Eye (tissue), 1 donor: Measurements from ENCODE around the gene ALMS1.
"Not testable (repeated sequence)": the region's sequence is repeated elsewhere in the genome, so short reads cannot be mapped to it uniquely, and the experiment has no call there.

Experiments used
- DNase-seq: peaks from one replicate; pipeline ENCODE4 v3.0.0-alpha.2; 2015

Gene ALMS1, protein sequence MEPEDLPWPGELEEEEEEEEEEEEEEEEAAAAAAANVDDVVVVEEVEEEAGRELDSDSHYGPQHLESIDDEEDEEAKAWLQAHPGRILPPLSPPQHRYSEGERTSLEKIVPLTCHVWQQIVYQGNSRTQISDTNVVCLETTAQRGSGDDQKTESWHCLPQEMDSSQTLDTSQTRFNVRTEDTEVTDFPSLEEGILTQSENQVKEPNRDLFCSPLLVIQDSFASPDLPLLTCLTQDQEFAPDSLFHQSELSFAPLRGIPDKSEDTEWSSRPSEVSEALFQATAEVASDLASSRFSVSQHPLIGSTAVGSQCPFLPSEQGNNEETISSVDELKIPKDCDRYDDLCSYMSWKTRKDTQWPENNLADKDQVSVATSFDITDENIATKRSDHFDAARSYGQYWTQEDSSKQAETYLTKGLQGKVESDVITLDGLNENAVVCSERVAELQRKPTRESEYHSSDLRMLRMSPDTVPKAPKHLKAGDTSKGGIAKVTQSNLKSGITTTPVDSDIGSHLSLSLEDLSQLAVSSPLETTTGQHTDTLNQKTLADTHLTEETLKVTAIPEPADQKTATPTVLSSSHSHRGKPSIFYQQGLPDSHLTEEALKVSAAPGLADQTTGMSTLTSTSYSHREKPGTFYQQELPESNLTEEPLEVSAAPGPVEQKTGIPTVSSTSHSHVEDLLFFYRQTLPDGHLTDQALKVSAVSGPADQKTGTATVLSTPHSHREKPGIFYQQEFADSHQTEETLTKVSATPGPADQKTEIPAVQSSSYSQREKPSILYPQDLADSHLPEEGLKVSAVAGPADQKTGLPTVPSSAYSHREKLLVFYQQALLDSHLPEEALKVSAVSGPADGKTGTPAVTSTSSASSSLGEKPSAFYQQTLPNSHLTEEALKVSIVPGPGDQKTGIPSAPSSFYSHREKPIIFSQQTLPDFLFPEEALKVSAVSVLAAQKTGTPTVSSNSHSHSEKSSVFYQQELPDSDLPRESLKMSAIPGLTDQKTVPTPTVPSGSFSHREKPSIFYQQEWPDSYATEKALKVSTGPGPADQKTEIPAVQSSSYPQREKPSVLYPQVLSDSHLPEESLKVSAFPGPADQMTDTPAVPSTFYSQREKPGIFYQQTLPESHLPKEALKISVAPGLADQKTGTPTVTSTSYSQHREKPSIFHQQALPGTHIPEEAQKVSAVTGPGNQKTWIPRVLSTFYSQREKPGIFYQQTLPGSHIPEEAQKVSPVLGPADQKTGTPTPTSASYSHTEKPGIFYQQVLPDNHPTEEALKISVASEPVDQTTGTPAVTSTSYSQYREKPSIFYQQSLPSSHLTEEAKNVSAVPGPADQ (N-terminal part only)

DNA sequence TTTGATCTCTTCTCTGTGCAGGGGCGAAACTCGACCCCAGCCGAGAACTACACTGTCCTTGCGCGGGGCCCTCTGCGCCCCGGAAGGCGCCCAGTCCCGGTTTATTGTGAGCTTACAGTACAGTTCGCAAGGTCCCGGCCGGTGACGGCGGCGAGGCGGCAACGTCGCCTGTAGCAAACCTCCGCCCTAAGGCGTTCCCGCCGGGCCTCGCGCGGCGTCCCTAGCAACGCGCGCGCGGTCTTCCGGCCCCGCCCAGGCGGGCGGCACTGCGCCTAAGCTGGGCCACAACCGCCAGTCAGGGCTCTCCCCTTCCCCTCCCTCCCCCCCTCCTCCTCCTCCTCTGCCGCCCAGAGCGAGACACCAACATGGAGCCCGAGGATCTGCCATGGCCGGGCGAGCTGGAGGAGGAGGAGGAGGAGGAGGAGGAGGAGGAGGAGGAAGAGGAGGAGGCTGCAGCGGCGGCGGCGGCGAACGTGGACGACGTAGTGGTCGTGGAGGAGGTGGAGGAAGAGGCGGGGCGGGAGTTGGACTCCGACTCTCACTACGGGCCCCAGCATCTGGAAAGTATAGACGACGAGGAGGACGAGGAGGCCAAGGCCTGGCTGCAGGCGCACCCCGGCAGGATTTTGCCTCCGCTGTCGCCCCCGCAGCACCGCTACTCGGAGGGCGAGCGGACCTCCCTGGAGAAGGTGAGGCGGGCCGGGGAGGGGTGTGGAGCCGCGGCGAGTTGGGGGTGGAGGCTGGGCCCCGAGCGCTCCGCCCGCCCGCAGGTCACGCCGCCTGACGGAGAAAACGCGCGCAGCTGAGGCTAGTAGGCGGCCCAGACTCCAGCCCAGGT, at the start of gene ALMS1:
TSS of gene ALMS1 (plus strand) at position 333 of the 838 bp plus-strand sequence. CDS start at position 366, 33 bp downstream.
- DNase-seq, result peak; percentile 93

DNA sequence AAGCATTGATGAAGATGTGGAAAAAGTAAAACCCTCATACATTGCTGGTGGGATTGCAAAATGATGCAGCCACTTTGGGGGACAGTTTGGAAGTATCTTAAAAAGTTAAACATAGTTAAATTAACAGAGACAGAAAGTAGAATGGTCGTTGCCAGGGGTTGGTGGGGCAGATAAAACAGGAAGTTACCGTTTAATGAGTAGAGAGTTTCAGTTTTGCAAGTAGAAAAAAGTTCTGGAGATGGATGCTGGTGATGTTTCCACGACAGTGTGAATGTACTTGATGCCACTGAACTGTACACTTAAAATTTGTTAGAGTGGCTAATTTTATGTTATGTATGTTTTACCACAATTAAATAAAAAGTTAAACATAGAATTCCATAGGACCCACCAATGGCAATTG, 47.8 kb upstream of the ALMS1 start:
- no peak for DNase-seq

DNA sequence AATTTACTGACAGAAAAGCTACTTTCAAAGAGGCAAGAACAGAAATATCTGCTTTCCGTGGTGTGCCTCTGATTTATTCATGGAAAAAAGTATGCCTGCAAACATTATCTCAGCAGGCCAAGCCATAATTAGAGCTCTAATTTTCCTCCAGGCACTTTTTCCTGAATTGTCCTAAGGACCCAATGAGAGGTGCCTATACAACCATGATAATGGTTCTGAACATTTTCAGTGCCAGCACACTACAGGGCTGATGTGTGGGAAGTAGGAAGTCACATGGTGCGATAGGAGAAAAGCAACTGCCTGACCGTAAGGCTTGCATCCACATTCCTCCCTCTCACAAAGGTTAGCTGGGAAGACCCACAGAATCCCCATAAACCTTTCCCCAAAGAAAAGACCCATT, 46.4 kb upstream of the ALMS1 start:
- no peak for DNase-seq

DNA sequence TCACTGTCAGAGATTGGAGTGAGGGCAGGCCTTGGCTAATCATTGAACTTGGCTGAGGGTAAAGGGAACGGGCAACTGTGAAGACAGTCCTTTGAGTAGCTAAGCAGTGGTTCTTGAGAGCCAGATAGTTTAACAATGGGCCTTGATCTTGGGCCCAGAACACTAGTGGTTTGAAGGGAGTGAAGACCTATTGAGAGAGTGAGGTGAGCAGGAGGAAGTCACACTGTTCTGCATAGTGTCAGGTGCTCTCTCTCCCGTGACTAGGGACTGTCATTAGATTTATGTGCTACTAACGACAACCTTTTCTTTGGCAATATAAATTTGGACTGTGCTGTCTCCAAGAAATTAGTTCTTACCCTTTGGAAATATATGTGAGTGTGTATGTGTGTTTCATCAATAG, 44.6 kb upstream of the ALMS1 start:
- DNase-seq, result no peak

- DNase-seq, result no peak
Observed at GRCh38 chr2:73343992-73344391, 41.6 kb upstream of the ALMS1 start.

DNA sequence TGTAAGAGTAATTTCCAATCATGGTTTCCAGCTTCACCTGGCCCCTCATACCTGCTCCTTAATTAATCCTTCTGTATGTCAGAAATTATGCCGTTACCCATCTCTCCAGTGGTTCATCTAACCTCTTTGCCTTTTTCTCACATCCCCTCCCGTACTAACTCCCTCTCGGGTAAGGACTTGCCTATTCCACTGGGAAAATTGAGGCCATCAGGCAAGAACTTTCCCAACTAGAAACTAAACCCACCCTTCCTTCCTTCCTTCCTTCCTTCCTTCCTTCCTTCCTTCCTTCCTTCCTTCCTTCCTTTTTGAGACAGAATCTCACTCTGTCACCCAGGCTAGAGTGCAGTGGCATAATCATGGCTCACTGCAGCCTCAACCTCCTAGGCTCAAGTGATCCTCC, 40.9 kb upstream of the ALMS1 start:
- DNase-seq, result not testable (repeated sequence)

DNA sequence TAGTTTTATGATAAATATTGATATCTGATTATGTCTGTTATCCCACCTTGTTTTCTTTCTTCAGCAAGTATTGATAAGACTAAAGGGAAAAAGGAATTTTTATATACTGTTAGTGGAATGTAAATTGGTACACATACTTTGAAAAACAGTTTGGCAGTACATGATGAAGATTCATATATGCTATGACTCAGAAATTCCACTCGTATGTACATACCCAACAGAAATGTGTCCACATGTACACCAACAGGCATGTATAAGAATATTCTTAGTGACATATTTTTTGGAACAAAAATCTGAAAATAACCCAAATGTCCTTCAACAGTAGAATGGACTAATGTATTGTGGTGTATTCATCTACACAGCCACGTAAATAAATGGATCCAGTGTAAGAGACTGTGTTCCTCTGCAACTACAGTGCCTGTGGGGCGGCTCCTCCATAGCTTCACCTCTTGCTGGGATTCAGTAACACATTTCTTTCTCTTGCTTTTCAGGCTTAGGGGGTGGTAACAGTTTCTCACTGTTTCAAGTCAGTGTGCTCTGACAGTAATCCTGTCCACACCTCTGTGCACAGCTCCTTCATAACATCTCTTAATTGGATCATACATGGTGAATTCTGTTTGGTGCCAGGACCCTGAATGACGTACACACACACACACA, 35.5 kb upstream of the ALMS1 start:
- DNase-seq, result no peak

- DNase-seq, result no peak
Observed at GRCh38 chr2:73356097-73356496, 29.5 kb upstream of the ALMS1 start.

DNA sequence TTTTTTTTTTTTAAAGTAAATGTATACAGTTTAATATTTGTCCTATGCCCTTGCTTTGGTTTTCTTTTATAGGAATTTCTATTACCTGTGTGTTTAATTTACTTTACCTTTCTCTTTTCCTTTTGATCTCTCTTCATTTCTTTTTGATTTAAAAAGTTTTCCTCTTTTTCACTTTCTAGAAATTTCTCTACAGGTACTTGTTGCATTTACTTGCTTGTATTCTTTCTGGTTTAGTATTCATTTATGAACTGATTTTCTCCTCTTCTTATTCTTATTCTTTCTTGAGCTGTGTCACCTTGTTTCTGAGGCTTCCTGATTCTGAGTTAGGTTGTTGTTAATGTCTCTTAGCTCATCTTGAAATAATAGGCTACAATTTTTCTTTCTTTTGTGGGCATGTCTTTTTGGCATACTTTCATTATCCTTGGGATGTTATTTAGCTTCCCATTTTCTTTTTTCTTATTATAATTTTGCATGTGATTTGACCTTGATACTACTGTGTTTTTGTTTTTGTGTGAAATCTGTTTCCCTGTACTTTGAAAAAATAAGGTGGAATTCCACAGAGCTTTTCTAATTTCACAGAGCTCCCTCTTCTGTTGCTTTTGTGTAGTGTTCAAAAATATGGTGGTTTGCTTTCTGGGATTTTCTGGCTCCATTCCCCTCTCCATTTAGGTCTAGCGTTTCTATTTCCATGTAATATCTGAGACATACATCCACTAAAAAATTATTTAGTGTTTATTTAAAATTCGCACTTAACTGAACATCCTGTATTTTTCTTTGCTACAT, 25.5 kb upstream of the ALMS1 start:
- DNase-seq, result peak; percentile 44

DNA sequence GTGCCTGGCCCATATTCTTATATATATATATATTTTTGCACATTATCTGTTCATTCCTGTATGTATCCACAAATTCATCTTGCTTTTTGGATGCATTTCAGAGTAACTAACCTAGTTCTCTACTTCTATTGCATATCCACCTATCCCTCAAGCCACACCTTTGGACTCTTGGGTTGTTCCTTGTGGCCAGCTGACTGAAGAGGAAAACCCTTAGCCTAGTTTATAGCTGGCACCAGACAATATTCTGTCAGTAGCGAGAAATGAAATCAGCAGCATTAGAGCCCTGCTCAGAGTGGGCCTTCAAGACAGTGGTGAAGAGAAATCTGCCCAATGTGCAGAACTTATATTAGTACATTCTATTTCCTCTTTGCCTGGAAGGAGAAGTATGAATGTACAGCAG, 19.6 kb upstream of the ALMS1 start:
- no peak for DNase-seq

GRCh38 chr2:73368781-73369180, 16.9 kb upstream of the ALMS1 start:
- no peak for DNase-seq

GRCh38 chr2:73370348-73370747, 15.3 kb upstream of the ALMS1 start:
- no peak for DNase-seq

DNA sequence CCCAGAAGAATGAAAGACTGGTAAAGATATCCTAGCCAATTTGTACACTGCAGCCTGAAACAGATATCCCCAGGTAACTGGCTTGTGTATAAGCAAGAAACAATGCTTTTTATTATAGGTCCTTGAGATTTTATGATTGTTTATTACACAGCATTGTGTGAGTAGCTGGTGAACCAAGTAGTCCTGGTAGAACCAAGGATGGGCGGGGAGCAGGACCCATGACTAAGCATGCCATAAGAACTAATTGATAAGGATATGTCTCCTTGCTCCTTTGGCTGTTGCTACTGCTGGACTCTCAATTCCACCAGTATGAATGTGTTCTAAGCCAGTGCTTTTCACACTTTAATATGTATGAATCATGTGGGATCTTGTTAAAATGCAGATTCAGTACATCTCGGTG, 12.3 kb upstream of the ALMS1 start:
- DNase-seq, result no peak

DNA sequence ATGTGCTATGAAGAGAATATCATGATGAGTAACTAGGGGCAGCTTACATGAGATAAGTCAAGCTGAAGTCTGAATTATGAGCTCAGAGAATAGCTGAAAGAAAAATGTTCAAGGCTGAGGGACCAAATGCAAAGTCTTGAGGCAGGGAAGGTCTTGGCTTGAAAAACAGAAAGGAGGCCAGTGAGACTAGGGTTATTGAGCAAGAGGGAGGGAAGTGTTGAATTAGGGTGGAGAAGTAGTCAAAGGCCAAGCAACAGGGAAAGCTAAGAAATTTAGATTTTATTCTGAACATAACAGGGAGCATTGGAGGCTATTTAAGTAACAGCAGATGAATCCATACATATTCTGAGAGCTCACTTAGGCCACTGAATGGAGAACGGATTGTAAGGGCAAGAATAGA, 11.4 kb upstream of the ALMS1 start:
- DNase-seq, result no peak

DNA sequence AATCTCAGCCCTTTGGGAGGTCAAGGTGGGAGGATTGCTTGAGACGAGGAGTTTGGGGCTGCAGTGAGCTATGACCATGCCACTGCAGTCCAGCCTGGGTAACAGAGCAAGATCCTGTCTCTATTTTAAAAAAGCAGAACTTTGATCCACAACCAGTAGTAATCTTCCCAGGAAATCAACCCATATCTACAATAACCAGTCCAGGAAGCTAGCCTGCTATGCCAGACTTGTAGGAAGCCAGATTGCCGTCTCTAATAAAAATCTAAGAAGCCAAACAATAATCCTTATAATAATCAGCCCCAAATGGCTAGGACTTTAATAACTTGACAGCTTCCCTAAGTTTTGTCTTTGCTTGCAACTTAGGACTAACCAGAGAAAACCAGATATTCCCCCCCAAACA, 9.0 kb upstream of the ALMS1 start:
- DNase-seq, result no peak

DNA sequence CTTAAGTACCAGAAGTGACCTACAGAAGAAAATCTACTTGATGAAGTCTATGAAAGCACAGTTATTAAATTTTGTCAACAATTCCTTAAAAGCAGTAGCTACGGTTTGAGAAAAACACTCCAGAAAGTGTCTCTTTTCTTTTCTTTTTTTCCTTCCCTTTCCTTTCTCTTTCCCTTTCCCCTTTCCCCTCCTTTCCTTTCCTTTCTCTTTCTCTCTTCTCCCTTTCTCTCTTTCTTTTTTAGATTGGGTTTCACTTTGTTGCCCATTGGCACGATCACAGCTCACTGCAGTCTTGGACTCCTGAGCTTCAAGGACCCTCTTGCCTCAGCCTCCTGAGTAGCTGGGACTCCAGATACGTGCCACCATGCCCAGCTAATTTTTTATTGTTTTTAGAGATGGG, 2.6 kb upstream of the ALMS1 start:
- no peak for DNase-seq

- no peak for DNase-seq
Observed at GRCh38 chr2:73385123-73385503, 523 bp upstream of the ALMS1 start.

- no peak for DNase-seq
Observed at GRCh38 chr2:73386342-73386868, 769 bp downstream of the ALMS1 start.

- DNase-seq, result no peak
Observed at GRCh38 chr2:73386894-73387636, 1.4 kb downstream of the ALMS1 start.
